Thymus (tissue), 14 donors: ENCODE results near the gene SBNO1. TPM values are rescaled to one million over a fixed set of nuclear protein-coding genes. Genes with fewer than 3 reads are reported as not detected.
"Not testable (repeated sequence)": the region's sequence is repeated elsewhere in the genome, so short reads cannot be mapped to it uniquely, and the experiment has no call there.

Experiments used
- DNase-seq, 9 donors: peaks; one replicate each; pipeline ENCODE4 v3.0.0-alpha.2; 2013; ENCODE audit warnings: low spot score in 9 of 9, low read depth in 6 of 9, missing footprints in 1 of 9
- H3K27ac ChIP-seq, 2 donors: one replicate each; pipeline ENCODE4 v1.5.1; 2013; ENCODE audit warnings: control low read depth in 1 of 2, low read depth in 1 of 2, low read length in 1 of 2, mild to moderate bottlenecking in 1 of 2, moderate library complexity in 1 of 2
- H3K27me3 ChIP-seq, 2 donors: one replicate each; pipeline ENCODE4 v1.5.1; 2013; ENCODE audit warnings: low read length in 1 of 2; ENCODE audit not compliant: control insufficient read depth in 2 of 2, insufficient read depth in 1 of 2
- H3K36me3 ChIP-seq, 2 donors: one replicate each; pipeline ENCODE4 v1.5.1; 2013; ENCODE audit warnings: low read length in 1 of 2, mild to moderate bottlenecking in 1 of 2, moderate library complexity in 1 of 2; ENCODE audit not compliant: control insufficient read depth in 2 of 2, insufficient read depth in 2 of 2
- H3K4me1 ChIP-seq, 2 donors: one replicate each; pipeline ENCODE4 v1.5.1; 2013; ENCODE audit warnings: low read length in 2 of 2; ENCODE audit not compliant: control insufficient read depth in 2 of 2, insufficient read depth in 2 of 2
- H3K4me3 ChIP-seq, 2 donors: one replicate each; pipeline ENCODE4 v1.5.1; 2013; ENCODE audit warnings: low read length in 2 of 2, control low read depth in 1 of 2, mild to moderate bottlenecking in 1 of 2
- H3K9me3 ChIP-seq, 2 donors: one replicate each; pipeline ENCODE4 v1.5.1; 2013; ENCODE audit warnings: low read length in 1 of 2, mild to moderate bottlenecking in 1 of 2; ENCODE audit not compliant: control insufficient read depth in 2 of 2, insufficient read depth in 1 of 2
- WGBS: extraction: QIAGEN DNeasy Blood & Tissue Kit; methylation state at CpG from one replicate; pipeline ENCODE4 v1.1.7; 2013; 5-methylcytosine and 5-hydroxymethylcytosine counted together
- long read RNA-seq, 10 donors: transcript quantifications; one replicate each; lab custom pipeline, GENCODE V29; 2026
- polyA plus RNA-seq: library from polyadenylated mRNA; stranded (reverse); fragments of 200-250 nt; gene quantifications from one replicate; pipeline ENCODE4 v1.2.3, GENCODE V29; 2013
- total RNA-seq: library from RNA; stranded (reverse); fragments of 120-200 nt; gene quantifications from one replicate; pipeline ENCODE4 v1.2.4, GENCODE V29; 2013
- donor health status: healthy.

Gene SBNO1
- total RNA-seq (22.9 TPM), polyA plus RNA-seq (7.7 TPM)
- long read RNA-seq, donor 1 = 0 reads
- long read RNA-seq, donor 2 = 0 reads
- long read RNA-seq, donor 3 = 0 reads
- long read RNA-seq, donor 4, partial matches to known transcripts = 0 of 12 reads
- long read RNA-seq, donor 4, other reads (novel, unspliced or antisense) = 12 of 12 reads
- long read RNA-seq, donor 5, partial matches to known transcripts = 7 of 23 reads
- long read RNA-seq, donor 5, other reads (novel, unspliced or antisense) = 16 of 23 reads
- long read RNA-seq, donor 6, full-length matches to known transcripts = 1 of 17 reads
- long read RNA-seq, donor 6, partial matches to known transcripts = 0 of 17 reads
- long read RNA-seq, donor 6, other reads (novel, unspliced or antisense) = 16 of 17 reads
- long read RNA-seq, donor 7 = 0 reads
- long read RNA-seq, donor 8 = 0 reads
- long read RNA-seq, donor 9 = 0 reads
- long read RNA-seq, donor 10 = 0 reads

GRCh38 chr12:123364532-123365024 is at the start of gene SBNO1:
Gene SBNO1 (minus strand): TSS chr12:123364847. CDS start chr12:123350441, 14,406 bp downstream.
- peak within 1 kb of the TSS; percentile 94 to 95 for H3K27ac ChIP-seq
- H3K4me1 ChIP-seq = peaks cover 7 to 11% of the 10 kb centered on the region in 2 donors
- H3K36me3 ChIP-seq = peaks cover 5 to 11% of the 10 kb centered on the region in 2 donors
- peak within 1 kb of the TSS; percentile 75 to 93 for H3K4me3 ChIP-seq
- H3K9me3 ChIP-seq = no peaks in the 10 kb centered on the region
- no peaks in the 10 kb centered on the region for H3K27me3 ChIP-seq
- WGBS = 2% methylated on average over 37 of the region's 47 CpGs
- peak; percentile 76 to 95 (median 89) for DNase-seq

DNA sequence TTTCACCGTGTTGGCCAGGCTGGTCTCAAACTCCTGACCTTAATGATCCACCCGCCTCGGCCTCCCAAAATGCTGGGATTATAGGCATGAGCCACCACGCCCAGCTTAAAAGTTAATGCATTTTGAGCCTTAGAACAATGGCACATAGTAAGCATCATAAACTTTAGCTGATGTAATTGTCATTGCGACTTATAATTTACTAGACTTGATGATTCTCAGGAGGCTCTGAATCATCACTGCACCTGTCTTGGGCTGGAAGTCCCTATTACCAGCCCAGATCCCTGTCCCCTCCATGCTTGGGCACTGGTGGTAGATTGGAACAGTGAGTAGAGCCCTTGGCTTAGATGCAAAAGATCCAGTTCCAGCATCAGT is 45.4 kb upstream of the SBNO1 start:
- Histone ChIP-seq H3K27me3 (no peaks in the 10 kb centered on the region), H3K4me1 (no peaks in the 10 kb centered on the region), H3K36me3 (peaks cover 27 to 52% of the 10 kb centered on the region in 2 donors), H3K27ac (no peak overlapping the region), H3K4me3 (no peak overlapping the region), H3K9me3 (no peaks in the 10 kb centered on the region)
- DNase-seq = no peak
- WGBS = 99% methylated on average over 5 of the region's 5 CpGs

DNA sequence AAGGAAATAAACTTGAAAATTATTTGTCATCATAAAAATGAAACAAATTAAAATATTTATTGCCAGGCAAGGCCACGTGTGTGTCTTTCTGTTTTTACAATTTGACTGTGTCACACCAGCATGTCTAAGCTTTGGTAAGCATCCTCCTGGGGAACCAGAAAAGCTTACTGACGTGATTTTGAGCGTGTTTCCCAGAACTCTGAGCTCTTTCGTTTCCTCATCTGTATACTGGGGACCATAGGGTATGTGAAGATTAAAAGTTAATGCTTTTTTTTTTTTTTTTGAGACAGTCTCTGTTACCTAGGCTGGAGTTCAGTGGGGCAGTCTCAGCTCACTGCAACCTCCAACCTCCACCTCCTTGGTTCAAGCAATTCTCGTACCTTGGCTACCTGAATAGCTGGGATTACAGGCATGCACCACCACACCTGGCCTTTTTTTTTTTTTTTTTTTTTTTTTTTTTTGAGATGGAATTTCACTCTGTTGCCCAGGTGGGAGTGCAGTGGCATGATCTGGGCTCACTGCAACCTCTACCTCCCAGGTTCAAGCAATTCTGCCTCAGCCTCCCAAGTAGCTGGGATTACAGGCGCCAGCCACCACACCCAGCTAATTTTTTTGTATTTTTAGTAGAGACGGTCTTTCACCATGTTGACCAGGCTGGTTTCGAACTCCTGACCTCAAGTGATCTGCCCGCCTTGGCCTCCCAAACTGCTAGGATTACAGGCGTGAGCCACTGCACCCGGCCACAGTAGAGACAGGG is 44.8 kb upstream of the SBNO1 start:
- not testable (repeated sequence) for H3K27ac ChIP-seq
- peaks cover 33 to 56% of the 10 kb centered on the region in 2 donors for H3K36me3 ChIP-seq

GRCh38 chr12:123408619-123409018 is 44.0 kb upstream of the SBNO1 start:
- not testable (repeated sequence) for DNase-seq, H3K27ac ChIP-seq, H3K4me3 ChIP-seq, H3K4me1 ChIP-seq, H3K27me3 ChIP-seq, H3K9me3 ChIP-seq
- H3K36me3 ChIP-seq = peaks cover 39 to 64% of the 10 kb centered on the region in 2 donors
- WGBS = 97% methylated on average over 7 of the region's 7 CpGs

More for the DNA sequence above, 44.8 kb upstream of the SBNO1 start:
- H3K9me3 ChIP-seq, H3K4me3 ChIP-seq, H3K27me3 ChIP-seq, H3K4me1 ChIP-seq, DNase-seq: not testable (repeated sequence)
- WGBS = 96% methylated on average over 11 of the region's 11 CpGs

GRCh38 chr12:123407934-123408333 is 43.3 kb upstream of the SBNO1 start:
- 87% methylated on average over 14 of the region's 15 CpGs for WGBS
- not testable (repeated sequence) for H3K9me3 ChIP-seq, DNase-seq, H3K27me3 ChIP-seq, H3K4me3 ChIP-seq, H3K27ac ChIP-seq, H3K4me1 ChIP-seq
- H3K36me3 ChIP-seq = peaks cover 46 to 71% of the 10 kb centered on the region in 2 donors

DNA sequence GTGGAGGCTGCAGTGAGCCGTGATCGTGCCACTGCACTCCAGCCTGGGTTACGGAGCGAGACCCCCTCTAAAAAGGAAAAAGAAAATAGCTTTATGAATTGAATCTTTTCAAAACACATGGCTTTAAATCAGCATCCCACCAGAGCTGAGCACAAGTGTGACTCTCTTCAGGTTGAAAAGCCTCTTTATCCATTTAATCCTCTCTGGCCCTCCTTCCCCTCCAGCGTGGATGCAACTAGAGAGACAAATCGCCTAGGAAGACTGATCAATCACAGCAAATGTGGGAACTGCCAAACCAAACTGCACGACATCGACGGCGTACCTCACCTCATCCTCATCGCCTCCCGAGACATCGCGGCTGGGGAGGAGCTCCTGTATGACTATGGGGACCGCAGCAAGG is 42.6 kb upstream of the SBNO1 start:
- WGBS = over 99% methylated on average over 15 of the region's 15 CpGs
- H3K27me3 ChIP-seq, H3K27ac ChIP-seq, H3K9me3 ChIP-seq, H3K4me1 ChIP-seq, H3K4me3 ChIP-seq, DNase-seq: not testable (repeated sequence)
- peaks cover 52 to 73% of the 10 kb centered on the region in 2 donors for H3K36me3 ChIP-seq

GRCh38 chr12:123404581-123404980 is 39.9 kb upstream of the SBNO1 start:
- no peaks in the 10 kb centered on the region for H3K27me3 ChIP-seq
- no peak overlapping the region for H3K4me3 ChIP-seq
- H3K27ac ChIP-seq = no peak overlapping the region
- H3K36me3 ChIP-seq = peaks cover 59 to 75% of the 10 kb centered on the region in 2 donors
- H3K9me3 ChIP-seq = no peaks in the 10 kb centered on the region
- 96% methylated on average over 9 of the region's 9 CpGs for WGBS
- no peak for DNase-seq
- H3K4me1 ChIP-seq = no peaks in the 10 kb centered on the region

- Histone ChIP-seq H3K4me1 (no peaks in the 10 kb centered on the region), H3K4me3 (no peak overlapping the region), H3K9me3 (no peaks in the 10 kb centered on the region), H3K27ac (no peak overlapping the region), H3K36me3 (peaks cover 74 to 79% of the 10 kb centered on the region in 2 donors), H3K27me3 (no peaks in the 10 kb centered on the region)
- 95% methylated on average over 15 of the region's 15 CpGs for WGBS
- DNase-seq = no peak
Observed at GRCh38 chr12:123401753-123402683, 37.4 kb upstream of the SBNO1 start.
